Measurements from ENCODE around the gene CEP112.

- TF ChIP-seq JUND (IDR thresholded peaks at IDR 0.05; ENCODE audit: low read length) (no peak), RAD21 (IDR thresholded peaks at IDR 0.05 in 1 of 2, conservative IDR thresholded peaks at IDR 0.05 in 1 of 2; ENCODE audit: low read depth in 2 of 2, low read length in 2 of 2) (no peak), BACH1 (IDR thresholded peaks at IDR 0.05; ENCODE audit: low read length) (no peak), FOSL1 (IDR thresholded peaks at IDR 0.05; ENCODE audit: insufficient read depth, low read depth, low read length) (no peak), POLR2AphosphoS5 (IDR thresholded peaks at IDR 0.05; ENCODE audit: low read depth, low read length) (no peak), POLR2A (IDR thresholded peaks at IDR 0.05; ENCODE audit: control extremely low read depth in 1 of 2, low read depth in 2 of 2, low read length in 2 of 2) (no peak), RNF2 (IDR thresholded peaks at IDR 0.05; ENCODE audit: borderline replicate concordance, low read depth, low read length, missing control alignments, poor library complexity, severe bottlenecking) (no peak)
- TF ChIP-seq, protein P1, sequence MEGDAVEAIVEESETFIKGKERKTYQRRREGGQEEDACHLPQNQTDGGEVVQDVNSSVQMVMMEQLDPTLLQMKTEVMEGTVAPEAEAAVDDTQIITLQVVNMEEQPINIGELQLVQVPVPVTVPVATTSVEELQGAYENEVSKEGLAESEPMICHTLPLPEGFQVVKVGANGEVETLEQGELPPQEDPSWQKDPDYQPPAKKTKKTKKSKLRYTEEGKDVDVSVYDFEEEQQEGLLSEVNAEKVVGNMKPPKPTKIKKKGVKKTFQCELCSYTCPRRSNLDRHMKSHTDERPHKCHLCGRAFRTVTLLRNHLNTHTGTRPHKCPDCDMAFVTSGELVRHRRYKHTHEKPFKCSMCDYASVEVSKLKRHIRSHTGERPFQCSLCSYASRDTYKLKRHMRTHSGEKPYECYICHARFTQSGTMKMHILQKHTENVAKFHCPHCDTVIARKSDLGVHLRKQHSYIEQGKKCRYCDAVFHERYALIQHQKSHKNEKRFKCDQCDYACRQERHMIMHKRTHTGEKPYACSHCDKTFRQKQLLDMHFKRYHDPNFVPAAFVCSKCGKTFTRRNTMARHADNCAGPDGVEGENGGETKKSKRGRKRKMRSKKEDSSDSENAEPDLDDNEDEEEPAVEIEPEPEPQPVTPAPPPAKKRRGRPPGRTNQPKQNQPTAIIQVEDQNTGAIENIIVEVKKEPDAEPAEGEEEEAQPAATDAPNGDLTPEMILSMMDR (IDR thresholded peaks at IDR 0.05; ENCODE audit: control extremely low read depth in 1 of 3, insufficient read depth in 1 of 3, low read depth in 1 of 3, low read length in 3 of 3) = no peak
- TF ChIP-seq, protein P2, sequence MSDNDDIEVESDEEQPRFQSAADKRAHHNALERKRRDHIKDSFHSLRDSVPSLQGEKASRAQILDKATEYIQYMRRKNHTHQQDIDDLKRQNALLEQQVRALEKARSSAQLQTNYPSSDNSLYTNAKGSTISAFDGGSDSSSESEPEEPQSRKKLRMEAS (IDR thresholded peaks at IDR 0.05) = no peak
These were observed 56.0 kb downstream of the CEP112 start for GRCh38 chr17:66135896-66136295.

Data from H1 (cell line).